Vagina (tissue), 2 donors: ENCODE measurements around the gene MYRIP.

Experiments used
- POLR2A ChIP-seq, 2 donors: fragments of 450-650 bp; IDR thresholded peaks; one replicate each; pipeline ENCODE4 v1.6.1; 2017; ENCODE audit warnings: antibody characterized with exemption in 2 of 2, mild to moderate bottlenecking in 2 of 2, moderate library complexity in 2 of 2
- POLR2AphosphoS5 ChIP-seq, 2 donors: sonication (generic); formaldehyde crosslinking; IDR thresholded peaks; one replicate each; pipeline ENCODE4 v1.9.0; 2017; ENCODE audit warnings: antibody characterized with exemption in 2 of 2, mild to moderate bottlenecking in 2 of 2, low read depth in 1 of 2; ENCODE audit not compliant: insufficient read depth in 1 of 2

DNA sequence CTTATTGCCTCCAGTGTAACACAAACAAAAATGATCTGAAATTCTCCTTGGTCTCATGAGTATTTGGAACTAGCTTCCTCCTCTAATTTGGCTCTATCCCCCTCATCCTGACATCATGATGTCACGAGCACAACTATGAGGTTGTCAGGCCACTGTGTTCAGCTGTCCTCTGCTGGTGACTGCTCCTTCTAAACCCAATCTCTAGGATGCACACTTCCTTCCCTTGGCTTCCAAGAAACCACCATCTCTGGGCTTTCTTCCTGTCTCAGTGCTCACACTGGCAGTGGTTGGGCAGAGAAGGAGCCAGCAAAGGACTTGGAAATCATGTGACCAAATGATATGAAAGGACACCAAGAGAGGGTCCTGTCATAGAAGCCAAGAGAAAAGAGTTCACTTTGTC is 469.4 kb downstream of the MYRIP start:
- TF ChIP-seq POLR2AphosphoS5 (IDR thresholded peaks at IDR 0.05; ENCODE audit: insufficient read depth in 1 of 2, low read depth in 1 of 2) (no peak), POLR2A (IDR thresholded peaks at IDR 0.05) (no peak)
